Adrenal gland (tissue), 12 donors: ENCODE data around the gene SZRD1. TPM values are rescaled to one million over a fixed set of nuclear protein-coding genes. Genes with fewer than 3 reads are reported as not detected.

Experiments
- DNase-seq, 7 donors: peaks; one replicate each; pipeline ENCODE4 v3.0.0-alpha.2; 2019 to 2020
- H3K27ac ChIP-seq, 5 donors: fragments of 200-600 bp; sonication (generic) in 4 of 5; 1 replicate in 3 of 5; 2 replicates in 2 of 5; pipeline versions ENCODE4 v1.5.1 to v1.8.0; 2016 to 2020; ENCODE audit warnings: mild to moderate bottlenecking in 1 of 5
- H3K27me3 ChIP-seq: fragments of 200-600 bp; 2 replicates; pipeline ENCODE4 v1.8.0; 2021
- H3K36me3 ChIP-seq, 2 donors: fragments of 200-600 bp; replicated peaks in 1 of 2; 1 replicate in 1 of 2; 2 replicates in 1 of 2; pipeline versions ENCODE4 v1.5.1 to v1.8.0; 2018 to 2022
- H3K4me1 ChIP-seq, 2 donors: fragments of 200-600 bp; replicated peaks in 1 of 2; 1 replicate in 1 of 2; 2 replicates in 1 of 2; pipeline versions ENCODE4 v1.5.1 to v1.8.0; 2018 to 2021
- H3K4me3 ChIP-seq, 4 donors: fragments of 200-600 bp; sonication (generic) in 3 of 4; one replicate each; pipeline ENCODE4 v1.5.1; 2016 to 2018
- H3K9me3 ChIP-seq, 3 donors: fragments of 200-600 bp; sonication (generic) in 1 of 3; replicated peaks in 1 of 3; 1 replicate in 2 of 3; 2 replicates in 1 of 3; pipeline versions ENCODE4 v1.5.1 to v1.8.0; 2016 to 2021
- POLR2A ChIP-seq, 2 donors: fragments of 450-650 bp; IDR thresholded peaks; one replicate each; pipeline ENCODE4 v1.6.1; 2017; ENCODE audit warnings: antibody characterized with exemption in 2 of 2, mild to moderate bottlenecking in 2 of 2, moderate library complexity in 1 of 2
- WGBS, 4 donors: extraction: QIAGEN DNeasy Blood & Tissue Kit in 2 of 4; methylation state at CpG; one replicate each; pipeline versions ENCODE4 v1.1.5 to v1.1.7; 2013 to 2017; 5-methylcytosine and 5-hydroxymethylcytosine counted together
- intact Hi-C, 2 donors: fragments of 100-400 bp; cut with DNase I; formaldehyde crosslinking; loops; one replicate each; pipeline versions ENCODE4 v1.14.1 to v1.15.0; 2022 to 2023
- polyA plus RNA-seq, 3 donors: library from polyadenylated mRNA; stranded (reverse); fragments of 200-250 nt in 2 of 3; fragments of 350-450 nt in 1 of 3; fragmentation: Illumina TruSeq in 1 of 3; extraction: RNeasy Lipid Tissue Mini Kit (QIAGEN cat#74804) in 1 of 3; gene quantifications; one replicate each; pipeline ENCODE4 v1.2.3, GENCODE V29; 2013 to 2014
- total RNA-seq, 9 donors: library from RNA; depleted of rRNA in 4 of 9; stranded (reverse); fragments of >200 nt in 4 of 9; fragments of 120-200 nt in 1 of 9; fragmentation: NEBNext Ultra II Directional in 1 of 9; extraction: Animal tissue kit (Norgen Biotek cat#: 25700) in 1 of 9; gene quantifications; one replicate each; pipeline versions ENCODE4 v1.1.0 to v1.2.4, GENCODE V29; 2013 to 2023
- TF ChIP-seq, protein P1 (sequence below), 6 experiments: fragments of 450-650 bp in 4 of 6; fragments of 200-600 bp in 2 of 6; sonication (generic) in 1 of 6; IDR thresholded peaks; 1 replicate in 5 of 6; 2 replicates in 1 of 6; pipeline versions ENCODE4 v1.5.1 to v1.8.0; 2016 to 2021; ENCODE audit warnings: antibody characterized with exemption in 6 of 6, mild to moderate bottlenecking in 2 of 6, moderate library complexity in 1 of 6
- donor health status: healthy with polysubstance abuse.
- donor health status: Bipolar disorder and iron deficiency.
- donor health status: DM: yes; HTN: yes; CAD: no.
- donor health status: DM: no; HTN: no; CAD: no.
- donor health status: DM: no; HTN: no; CAD: no.
- donor health status: DM: yes; HTN: yes; CAD: no.

SZRD1 gene
- total and polyA plus RNA-seq, 12 donors = 46.8 to 152 (median 89.0) TPM

DNA sequence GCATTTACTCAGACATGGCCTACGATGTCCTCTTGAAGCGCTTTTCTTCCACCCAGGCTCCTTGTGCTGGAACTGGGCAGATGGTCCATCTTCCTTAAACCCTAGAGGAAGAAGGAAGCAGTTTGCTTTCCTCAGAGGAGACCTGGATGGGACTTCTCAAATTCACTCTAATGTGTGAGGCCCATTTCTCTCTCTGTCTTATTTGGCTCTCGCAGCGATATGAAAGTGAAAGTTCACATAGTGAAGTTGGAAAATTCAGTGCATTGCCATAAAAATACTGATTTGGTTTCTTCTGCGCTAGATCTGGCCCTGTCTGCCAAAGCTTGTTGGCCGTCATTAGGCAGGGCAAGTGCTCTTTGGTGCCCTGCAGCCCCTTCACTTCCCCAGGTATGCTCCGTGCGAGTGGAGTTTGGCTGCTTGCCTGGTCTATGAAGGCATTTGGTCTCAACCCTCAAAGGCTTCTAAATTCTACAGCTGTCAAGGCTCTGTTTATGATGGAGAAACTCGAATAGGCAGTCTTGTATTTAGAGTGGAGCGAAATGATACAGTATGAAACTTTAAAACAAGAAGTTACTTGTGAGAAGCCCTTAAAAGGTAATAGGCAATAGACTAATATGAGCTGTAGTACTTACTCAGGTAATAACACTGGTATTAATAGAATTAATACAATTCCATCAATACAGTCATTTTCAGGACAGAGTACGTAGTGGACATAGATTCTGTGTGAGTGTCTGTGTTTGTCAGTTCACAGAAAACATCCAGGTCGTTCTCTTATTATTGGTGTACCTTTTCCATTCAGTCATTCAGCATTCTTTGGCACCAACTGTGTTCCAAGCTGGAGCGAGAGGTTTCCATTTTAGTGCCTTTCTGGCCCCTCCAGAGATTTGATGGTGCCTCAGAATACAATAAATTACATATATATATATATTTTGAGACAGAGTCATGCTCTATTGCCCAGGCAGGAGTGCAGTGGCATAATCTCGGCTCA is 20.5 kb downstream of the SZRD1 start:
- intact Hi-C loops = no loop called here
- 46 to 55% (median 51%) methylated on average over 14 of the region's 14 CpGs for WGBS, 4 donors
- TF ChIP-seq POLR2A (IDR thresholded peaks at IDR 0.05) = no peak
- TF ChIP-seq, protein P1, sequence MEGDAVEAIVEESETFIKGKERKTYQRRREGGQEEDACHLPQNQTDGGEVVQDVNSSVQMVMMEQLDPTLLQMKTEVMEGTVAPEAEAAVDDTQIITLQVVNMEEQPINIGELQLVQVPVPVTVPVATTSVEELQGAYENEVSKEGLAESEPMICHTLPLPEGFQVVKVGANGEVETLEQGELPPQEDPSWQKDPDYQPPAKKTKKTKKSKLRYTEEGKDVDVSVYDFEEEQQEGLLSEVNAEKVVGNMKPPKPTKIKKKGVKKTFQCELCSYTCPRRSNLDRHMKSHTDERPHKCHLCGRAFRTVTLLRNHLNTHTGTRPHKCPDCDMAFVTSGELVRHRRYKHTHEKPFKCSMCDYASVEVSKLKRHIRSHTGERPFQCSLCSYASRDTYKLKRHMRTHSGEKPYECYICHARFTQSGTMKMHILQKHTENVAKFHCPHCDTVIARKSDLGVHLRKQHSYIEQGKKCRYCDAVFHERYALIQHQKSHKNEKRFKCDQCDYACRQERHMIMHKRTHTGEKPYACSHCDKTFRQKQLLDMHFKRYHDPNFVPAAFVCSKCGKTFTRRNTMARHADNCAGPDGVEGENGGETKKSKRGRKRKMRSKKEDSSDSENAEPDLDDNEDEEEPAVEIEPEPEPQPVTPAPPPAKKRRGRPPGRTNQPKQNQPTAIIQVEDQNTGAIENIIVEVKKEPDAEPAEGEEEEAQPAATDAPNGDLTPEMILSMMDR (IDR thresholded peaks at IDR 0.05) = no peak
- DNase-seq = no peak
- Histone ChIP-seq H3K4me3 (peak overlapping the region in 1 of 4 donors; percentile 47), H3K36me3 (no peaks in the 10 kb centered on the region), H3K4me1 (peaks cover 37 to 71% of the 10 kb centered on the region in 2 donors), H3K27ac (peak overlapping the region; percentile 37 to 84 (median 72)), H3K9me3 (no peaks in the 10 kb centered on the region), H3K27me3 (no peaks in the 10 kb centered on the region)

- peak in 3 of 7 donors; percentile 31 to 38 (median 35) for DNase-seq
- Histone ChIP-seq H3K9me3 (no peaks in the 10 kb centered on the region), H3K27ac (peak overlapping the region in 2 of 5 donors; percentile 14 to 18), H3K36me3 (peaks cover 0 to 23% of the 10 kb centered on the region in 2 donors), H3K4me3 (no peak overlapping the region), H3K4me1 (peaks cover 42 to 63% of the 10 kb centered on the region in 2 donors), H3K27me3 (no peaks in the 10 kb centered on the region)
- TF ChIP-seq, protein P1 (IDR thresholded peaks at IDR 0.05) = no peak
- no peak for TF ChIP-seq POLR2A (IDR thresholded peaks at IDR 0.05)
- 48 to 68% (median 51%) methylated on average over 2 to 3 of the region's 3 CpGs for WGBS, 4 donors
- intact Hi-C loops = no loop called here
These were observed 24.4 kb downstream of the SZRD1 start for GRCh38 chr1:16391411-16391810.

- no peaks in the 10 kb centered on the region for H3K27me3 ChIP-seq
- WGBS, 4 donors = 60 to 85% (median 77%) methylated on average over 10 to 21 of the region's 21 CpGs
- peaks cover 0 to 31% of the 10 kb centered on the region in 2 donors for H3K36me3 ChIP-seq
- H3K4me1 ChIP-seq = peaks cover 36 to 57% of the 10 kb centered on the region in 2 donors
- no peak overlapping the region for H3K4me3 ChIP-seq
- intact Hi-C loops = no loop called here
- no peak for TF ChIP-seq POLR2A (IDR thresholded peaks at IDR 0.05)
- H3K9me3 ChIP-seq = no peaks in the 10 kb centered on the region
- no peak for DNase-seq
- H3K27ac ChIP-seq = peak overlapping the region in 2 of 5 donors; percentile 14 to 62
These were observed 25.9 kb downstream of the SZRD1 start for GRCh38 chr1:16392740-16393569.

GRCh38 chr1:16393570-16394521 is 26.8 kb downstream of the SZRD1 start:
- 72 to 79% (median 76%) methylated on average over 10 of the region's 10 CpGs for WGBS, 4 donors
- H3K4me1 ChIP-seq = peaks cover 36 to 51% of the 10 kb centered on the region in 2 donors
- TF ChIP-seq POLR2A (IDR thresholded peaks at IDR 0.05) = no peak
- TF ChIP-seq, protein P1 (IDR thresholded peaks at IDR 0.05) = no peak

More at GRCh38 chr1:16393570-16394521, 26.8 kb downstream of the SZRD1 start:
- intact Hi-C loops = no loop called here
- Histone ChIP-seq H3K9me3 (no peaks in the 10 kb centered on the region), H3K4me3 (no peak overlapping the region), H3K36me3 (peaks cover 0 to 31% of the 10 kb centered on the region in 2 donors), H3K27me3 (no peaks in the 10 kb centered on the region), H3K27ac (peak overlapping the region in 2 of 5 donors; percentile 14 to 62)
- DNase-seq = peak in 1 of 7 donors; percentile 36
